Activated naive CD8-positive, alpha-beta T cell (primary cell): ENCODE results near the gene HIGD1A.

ENCODE experiments used
- H3K27ac Mint-ChIP-seq: one replicate; pipeline ENCODE4 v1.8.0; 2021; ENCODE audit warnings: mixed read lengths
- H3K27me3 Mint-ChIP-seq: one replicate; pipeline ENCODE4 v1.8.0; 2021; ENCODE audit warnings: mixed read lengths
- H3K36me3 Mint-ChIP-seq: one replicate; pipeline ENCODE4 v1.8.0; 2021; ENCODE audit warnings: mixed read lengths
- H3K4me1 Mint-ChIP-seq: one replicate; pipeline ENCODE4 v1.8.0; 2021; ENCODE audit warnings: low read depth, mixed read lengths
- H3K4me3 Mint-ChIP-seq: one replicate; pipeline ENCODE4 v1.8.0; 2021; ENCODE audit warnings: mild to moderate bottlenecking, mixed read lengths
- H3K9me3 Mint-ChIP-seq: one replicate; pipeline ENCODE4 v1.8.0; 2021; ENCODE audit warnings: low read depth, mixed read lengths

The HIGD1A gene

DNA sequence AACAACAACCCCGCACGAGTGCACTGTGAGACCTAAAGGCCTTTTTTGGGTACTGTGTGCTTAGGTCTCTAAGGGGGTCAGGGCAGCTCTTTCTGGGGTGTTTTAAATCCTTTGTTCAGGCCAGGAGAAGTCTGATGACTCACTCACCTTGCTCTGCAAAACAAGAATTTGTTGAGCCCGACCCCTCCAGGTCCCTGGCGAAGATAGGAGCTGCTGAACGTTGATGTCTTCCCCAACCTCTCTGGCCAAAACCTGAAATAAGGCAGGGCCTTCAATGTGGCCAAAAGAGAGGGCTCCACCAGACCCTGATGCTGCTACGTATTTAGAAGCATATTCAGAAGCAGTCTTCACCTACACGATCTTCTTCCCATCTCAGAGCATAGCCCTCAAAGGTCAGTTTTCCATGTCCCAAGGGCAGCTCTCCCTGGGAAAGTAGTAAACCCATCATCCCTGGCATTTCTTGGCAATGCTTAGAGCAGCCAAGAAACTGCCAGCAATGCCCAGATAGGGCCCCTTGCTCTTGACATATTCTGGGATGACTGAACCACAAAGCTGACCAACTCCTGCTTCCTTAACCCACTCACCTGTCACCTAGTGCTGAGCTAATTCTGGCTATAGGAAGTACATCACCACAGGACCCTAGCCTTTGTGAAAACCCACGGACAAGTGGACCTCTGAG lies 58.4 kb downstream of the HIGD1A start:
- Mint-ChIP-seq H3K27ac (no peak overlapping the region), H3K9me3 (no peaks in the 10 kb centered on the region), H3K4me1 (peaks cover 22% of the 10 kb centered on the region), H3K27me3 (no peaks in the 10 kb centered on the region), H3K4me3 (no peak overlapping the region), H3K36me3 (no peaks in the 10 kb centered on the region)

DNA sequence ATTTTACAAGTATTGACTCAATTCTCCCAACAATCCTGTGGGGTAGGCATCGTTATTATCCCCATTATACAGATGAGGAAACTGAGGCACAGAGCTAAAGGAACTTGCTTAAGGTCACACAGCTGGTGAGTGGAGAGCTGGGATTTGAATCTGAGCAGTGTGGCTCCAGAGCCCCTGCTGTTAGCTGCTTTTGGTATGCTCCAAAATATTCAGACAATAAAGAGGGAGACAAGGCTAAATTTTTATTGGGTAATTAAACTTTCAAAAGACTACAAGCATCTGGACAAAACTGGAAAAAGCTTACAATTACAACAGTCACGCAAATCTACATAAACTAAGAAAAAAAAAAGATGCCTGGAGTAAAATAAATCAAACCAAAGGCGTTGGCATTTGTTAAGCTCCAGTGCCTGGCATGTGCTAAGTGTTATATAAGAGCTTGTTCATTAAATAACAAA lies 59.0 kb downstream of the HIGD1A start:
- H3K9me3 Mint-ChIP-seq, result no peaks in the 10 kb centered on the region
- H3K4me1 Mint-ChIP-seq, result peaks cover 22% of the 10 kb centered on the region
- no peak overlapping the region for H3K4me3 Mint-ChIP-seq
- no peak overlapping the region for H3K27ac Mint-ChIP-seq
- H3K36me3 Mint-ChIP-seq, result no peaks in the 10 kb centered on the region
- H3K27me3 Mint-ChIP-seq, result no peaks in the 10 kb centered on the region

DNA sequence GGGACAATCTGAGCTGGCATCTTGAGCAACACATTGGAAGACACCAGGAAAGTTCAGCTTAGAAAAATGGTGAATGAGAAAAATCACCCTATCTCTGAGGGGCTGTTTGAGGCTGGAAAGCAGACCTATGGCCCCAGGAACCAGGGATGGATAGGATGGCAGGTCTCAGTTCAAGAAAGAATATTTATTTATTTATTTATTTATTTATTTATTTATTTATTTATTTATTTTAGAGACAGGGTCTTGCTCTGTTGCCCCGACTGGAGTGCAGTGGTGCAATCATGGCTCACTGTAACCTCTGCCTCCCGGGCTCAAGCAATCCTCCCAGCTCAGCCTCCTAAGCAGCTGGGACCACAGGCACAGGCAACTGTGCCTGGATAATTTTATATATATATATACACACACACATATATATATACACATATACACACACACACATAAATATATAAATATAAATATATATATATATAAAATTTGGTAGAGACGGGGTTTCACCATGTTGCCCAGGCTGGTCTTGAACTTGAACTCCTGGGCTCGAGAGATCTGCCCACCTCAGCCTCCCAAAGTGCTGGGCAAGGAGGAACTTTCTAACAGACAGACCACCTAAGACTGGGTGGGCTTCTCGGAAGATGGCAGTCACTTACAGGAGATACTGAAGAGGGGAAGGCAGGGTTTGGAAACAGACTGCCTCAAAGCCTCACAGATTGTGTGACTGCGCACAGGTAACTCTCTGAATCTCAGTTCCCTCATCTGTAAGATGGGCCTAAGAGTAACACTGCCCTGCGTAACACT lies 60.9 kb downstream of the HIGD1A start:
- H3K36me3 Mint-ChIP-seq, result no peaks in the 10 kb centered on the region
- peaks cover 16% of the 10 kb centered on the region for H3K4me1 Mint-ChIP-seq
- H3K27me3 Mint-ChIP-seq, result no peaks in the 10 kb centered on the region
- no peak overlapping the region for H3K4me3 Mint-ChIP-seq
- no peak overlapping the region for H3K27ac Mint-ChIP-seq
- H3K9me3 Mint-ChIP-seq, result no peaks in the 10 kb centered on the region

DNA sequence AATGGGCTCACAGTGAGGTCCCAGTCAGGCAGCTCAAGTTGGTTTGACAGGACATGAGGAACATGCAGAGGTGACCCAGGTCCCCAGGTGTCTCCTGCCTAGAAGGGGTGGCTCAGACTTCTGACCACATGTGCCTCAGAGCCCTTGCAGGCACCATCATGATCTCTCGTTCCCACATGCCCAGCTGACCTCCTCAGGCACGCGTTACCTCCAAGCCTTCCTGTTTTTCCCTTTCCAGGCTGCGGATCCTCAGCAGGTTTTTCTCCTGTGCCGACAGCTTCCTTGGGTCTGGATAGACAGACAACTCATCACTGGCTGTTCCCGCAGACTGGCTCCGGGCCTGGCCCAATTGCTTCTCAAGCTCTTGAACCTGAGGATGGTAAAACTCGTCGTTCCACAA lies 61.6 kb downstream of the HIGD1A start:
- Mint-ChIP-seq H3K4me1 (peaks cover 9% of the 10 kb centered on the region), H3K27ac (no peak overlapping the region)

DNA sequence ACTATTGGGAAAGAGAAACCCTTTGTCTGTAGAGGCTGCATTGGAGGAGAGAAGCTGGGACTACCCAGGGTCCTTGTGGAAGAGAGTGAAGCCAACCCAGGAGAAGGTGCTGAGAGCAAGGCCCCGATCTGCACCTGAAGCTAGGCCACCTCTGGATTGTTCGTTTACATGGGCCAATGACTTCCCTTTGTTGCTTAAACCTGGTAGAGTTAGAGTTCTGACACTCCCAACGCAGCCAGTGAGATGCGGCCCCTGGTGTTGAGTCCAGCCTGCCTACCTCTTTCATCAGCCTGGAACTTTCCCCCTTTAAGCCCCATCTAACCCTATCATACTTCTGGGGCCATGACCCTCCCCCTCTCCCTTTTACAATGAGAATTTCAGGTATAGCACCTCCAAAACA lies 62.0 kb downstream of the HIGD1A start:
- no peak overlapping the region for H3K4me3 Mint-ChIP-seq
- no peaks in the 10 kb centered on the region for H3K9me3 Mint-ChIP-seq
- H3K27ac Mint-ChIP-seq, result no peak overlapping the region
- H3K36me3 Mint-ChIP-seq, result no peaks in the 10 kb centered on the region
- H3K27me3 Mint-ChIP-seq, result no peaks in the 10 kb centered on the region
- peaks cover 5% of the 10 kb centered on the region for H3K4me1 Mint-ChIP-seq

More for the DNA sequence above, 61.6 kb downstream of the HIGD1A start:
- Mint-ChIP-seq H3K9me3 (no peaks in the 10 kb centered on the region), H3K27me3 (no peaks in the 10 kb centered on the region), H3K4me3 (no peak overlapping the region), H3K36me3 (no peaks in the 10 kb centered on the region)

DNA sequence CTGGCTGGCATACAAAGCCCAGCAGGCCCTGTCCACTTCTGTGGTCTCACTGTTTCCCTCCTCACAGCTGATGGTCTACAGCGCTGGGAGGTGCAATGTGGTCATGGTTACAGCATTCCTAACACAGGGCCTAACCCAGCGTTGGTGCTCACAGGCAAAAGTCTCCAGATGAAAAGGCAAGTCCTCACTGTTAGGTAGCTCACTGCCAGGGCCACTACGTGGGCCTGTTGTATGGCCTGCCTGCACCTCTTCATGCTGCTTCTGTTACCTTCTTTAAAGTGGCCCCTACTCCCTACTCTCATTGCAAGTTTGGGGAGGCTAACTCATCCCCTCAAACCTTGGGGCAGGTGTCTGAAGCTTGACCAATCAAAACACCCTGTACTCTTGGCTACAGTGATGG lies 62.5 kb downstream of the HIGD1A start:
- Mint-ChIP-seq H3K27ac (no peak overlapping the region), H3K36me3 (no peaks in the 10 kb centered on the region), H3K4me3 (no peak overlapping the region), H3K9me3 (no peaks in the 10 kb centered on the region), H3K4me1 (peaks cover 3% of the 10 kb centered on the region), H3K27me3 (no peaks in the 10 kb centered on the region)

DNA sequence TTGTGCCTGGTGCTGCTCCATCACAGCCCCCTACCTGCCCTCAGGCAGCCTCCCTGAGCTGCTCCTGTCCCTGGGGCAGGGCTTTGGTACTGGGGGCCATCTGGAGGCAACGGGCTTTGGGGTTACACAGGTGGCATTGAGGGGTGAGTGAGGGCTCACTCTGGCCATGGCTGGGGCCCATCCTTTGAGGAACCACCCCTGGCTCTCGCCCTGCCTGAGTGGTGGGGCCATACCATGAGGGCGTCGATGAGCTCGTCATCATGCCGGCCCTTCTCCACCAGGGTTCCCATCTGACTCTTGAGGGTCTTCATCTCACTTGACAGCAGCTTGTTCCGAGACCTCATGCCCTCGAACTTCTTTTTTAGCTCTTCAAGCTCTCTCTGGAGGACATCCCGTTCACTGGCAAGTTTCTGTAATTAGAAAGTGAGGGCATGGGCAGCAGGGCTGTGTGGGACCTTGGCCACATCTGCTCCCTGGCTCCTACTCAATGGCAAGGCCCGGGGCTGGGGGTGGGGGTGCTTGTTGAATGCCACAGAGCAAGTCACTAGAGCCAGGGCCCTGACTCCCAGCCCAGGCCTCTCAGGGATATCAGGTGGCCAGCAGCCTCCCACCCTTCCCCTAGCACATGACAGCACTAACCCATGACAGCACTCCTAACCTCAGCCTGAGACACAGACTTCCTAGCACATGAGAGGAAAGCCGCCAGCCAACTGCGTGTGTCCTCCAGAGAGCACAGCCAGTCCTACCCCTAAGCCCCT lies 64.7 kb downstream of the HIGD1A start:
- Mint-ChIP-seq H3K4me3 (no peak overlapping the region), H3K27me3 (no peaks in the 10 kb centered on the region), H3K4me1 (no peaks in the 10 kb centered on the region), H3K36me3 (no peaks in the 10 kb centered on the region), H3K27ac (no peak overlapping the region), H3K9me3 (no peaks in the 10 kb centered on the region)

DNA sequence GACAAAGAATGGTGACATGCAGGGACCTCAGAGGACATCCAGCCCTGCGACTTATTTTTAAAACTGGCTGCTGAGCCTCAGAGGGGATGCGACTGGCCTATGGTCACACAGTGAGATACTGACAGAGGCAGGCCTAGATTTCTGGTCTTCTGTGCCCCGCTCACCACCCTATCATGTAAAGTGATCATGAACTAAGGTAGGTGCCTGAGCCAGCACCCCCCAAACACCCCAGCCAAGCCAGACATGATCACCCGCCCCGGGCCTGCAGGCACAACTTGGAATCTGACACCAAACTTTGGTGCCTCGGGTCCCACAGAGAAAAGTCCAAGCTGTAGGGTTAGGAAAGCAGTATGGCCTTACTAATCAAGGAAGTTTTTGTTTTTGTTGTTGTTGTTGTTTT lies 67.8 kb downstream of the HIGD1A start:
- Mint-ChIP-seq H3K36me3 (no peaks in the 10 kb centered on the region), H3K27ac (no peak overlapping the region), H3K4me1 (no peaks in the 10 kb centered on the region), H3K4me3 (no peak overlapping the region), H3K9me3 (no peaks in the 10 kb centered on the region), H3K27me3 (no peaks in the 10 kb centered on the region)

DNA sequence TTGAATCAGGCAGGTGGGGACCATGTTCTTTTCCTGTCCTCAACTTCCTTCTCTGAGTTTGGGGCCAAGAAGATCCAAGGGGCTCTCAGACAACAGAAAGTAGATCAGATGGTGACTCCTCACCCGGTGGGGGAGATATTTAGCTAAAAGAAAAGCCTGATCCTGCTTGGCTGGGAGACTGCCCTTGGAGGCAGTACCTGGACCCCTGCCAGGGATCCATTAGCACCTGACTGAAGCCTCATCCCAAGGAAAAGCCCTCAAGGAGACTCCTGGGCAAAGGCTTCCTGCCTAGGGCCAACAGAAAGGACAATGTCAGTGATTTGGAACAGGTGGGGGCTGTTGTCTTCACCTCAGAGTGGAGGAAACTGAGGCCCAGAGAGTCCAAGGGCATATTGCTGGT lies 68.2 kb downstream of the HIGD1A start:
- Mint-ChIP-seq H3K4me3 (no peak overlapping the region), H3K4me1 (no peaks in the 10 kb centered on the region), H3K27ac (no peak overlapping the region), H3K9me3 (no peaks in the 10 kb centered on the region), H3K36me3 (no peaks in the 10 kb centered on the region), H3K27me3 (no peaks in the 10 kb centered on the region)

DNA sequence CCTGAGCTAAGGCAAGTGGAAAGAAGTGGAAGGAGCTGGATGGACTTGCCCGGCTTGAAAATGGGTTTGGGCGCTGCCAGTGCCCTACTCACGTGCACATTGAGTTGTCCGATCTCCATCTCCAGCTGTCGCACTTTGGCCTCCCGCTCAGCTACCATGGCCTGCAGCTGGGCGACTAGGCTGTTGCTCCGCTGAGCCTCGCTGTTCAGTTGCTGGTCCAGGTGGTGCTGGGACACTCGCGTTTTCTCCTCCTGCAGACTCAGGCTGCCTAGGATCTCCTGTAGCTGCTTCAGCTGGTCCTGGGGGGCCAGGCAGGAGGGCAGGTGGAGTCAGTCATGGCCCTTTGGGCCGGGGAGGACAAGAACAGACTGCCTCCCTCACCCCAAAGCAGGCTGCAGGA lies 68.7 kb downstream of the HIGD1A start:
- H3K4me3 Mint-ChIP-seq, result no peak overlapping the region
- H3K4me1 Mint-ChIP-seq, result no peaks in the 10 kb centered on the region
- H3K27ac Mint-ChIP-seq, result no peak overlapping the region
- H3K36me3 Mint-ChIP-seq, result no peaks in the 10 kb centered on the region
- no peaks in the 10 kb centered on the region for H3K9me3 Mint-ChIP-seq
- no peaks in the 10 kb centered on the region for H3K27me3 Mint-ChIP-seq

DNA sequence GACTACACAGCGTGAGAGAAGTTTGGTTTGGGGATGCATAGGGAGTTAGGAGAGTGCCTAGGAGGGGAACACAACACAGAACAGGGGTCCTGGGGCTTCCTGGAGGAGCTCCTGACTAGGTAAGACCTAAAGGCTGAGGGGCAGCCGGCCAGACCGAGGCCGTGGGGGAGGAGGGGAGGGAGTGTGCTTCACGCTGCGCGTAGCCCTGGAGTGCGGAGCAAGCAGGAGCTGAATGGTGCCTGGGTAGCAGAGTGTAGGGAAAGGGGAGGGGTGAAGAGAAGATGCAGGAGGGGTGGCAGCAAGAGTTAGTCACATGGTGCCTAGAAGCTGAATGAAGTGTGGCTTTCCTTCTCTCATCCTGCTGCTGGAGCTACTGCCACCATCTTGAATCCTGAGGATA lies 69.3 kb downstream of the HIGD1A start:
- no peaks in the 10 kb centered on the region for H3K27me3 Mint-ChIP-seq
- no peak overlapping the region for H3K4me3 Mint-ChIP-seq
- no peaks in the 10 kb centered on the region for H3K4me1 Mint-ChIP-seq
- H3K9me3 Mint-ChIP-seq, result no peaks in the 10 kb centered on the region
- H3K36me3 Mint-ChIP-seq, result no peaks in the 10 kb centered on the region
- H3K27ac Mint-ChIP-seq, result no peak overlapping the region

DNA sequence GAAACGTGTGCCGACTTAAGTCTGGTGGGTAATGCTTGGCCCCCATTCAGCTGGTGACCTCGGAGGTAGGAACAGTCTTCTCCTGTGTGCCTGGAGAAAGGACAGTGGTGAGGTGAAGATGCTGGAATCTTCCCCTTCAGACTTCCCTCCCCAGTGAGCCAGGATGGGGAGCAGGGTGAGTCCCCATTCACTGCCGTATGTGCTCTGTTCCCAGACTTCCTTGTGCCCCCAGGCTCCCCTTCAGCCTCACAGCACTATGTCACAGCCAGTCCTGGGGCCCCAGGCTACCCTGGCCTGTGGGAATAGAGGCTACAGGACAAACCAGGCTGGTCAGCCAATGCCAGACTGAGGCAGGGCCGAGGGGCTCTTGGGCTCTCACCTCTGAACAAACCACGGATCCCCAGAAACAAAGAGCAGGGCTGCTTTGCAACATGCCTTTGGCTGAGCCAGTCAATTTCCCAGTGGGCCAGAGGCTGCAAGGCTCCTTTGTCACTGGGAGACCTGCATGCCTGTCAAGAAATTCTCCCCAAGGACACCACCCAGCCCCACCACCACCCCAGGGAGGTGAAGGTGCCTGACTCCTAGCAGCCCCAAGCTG lies 69.9 kb downstream of the HIGD1A start:
- no peak overlapping the region for H3K27ac Mint-ChIP-seq
- H3K4me1 Mint-ChIP-seq, result no peaks in the 10 kb centered on the region
- H3K36me3 Mint-ChIP-seq, result no peaks in the 10 kb centered on the region
- no peaks in the 10 kb centered on the region for H3K27me3 Mint-ChIP-seq
- no peaks in the 10 kb centered on the region for H3K9me3 Mint-ChIP-seq
- H3K4me3 Mint-ChIP-seq, result no peak overlapping the region

DNA sequence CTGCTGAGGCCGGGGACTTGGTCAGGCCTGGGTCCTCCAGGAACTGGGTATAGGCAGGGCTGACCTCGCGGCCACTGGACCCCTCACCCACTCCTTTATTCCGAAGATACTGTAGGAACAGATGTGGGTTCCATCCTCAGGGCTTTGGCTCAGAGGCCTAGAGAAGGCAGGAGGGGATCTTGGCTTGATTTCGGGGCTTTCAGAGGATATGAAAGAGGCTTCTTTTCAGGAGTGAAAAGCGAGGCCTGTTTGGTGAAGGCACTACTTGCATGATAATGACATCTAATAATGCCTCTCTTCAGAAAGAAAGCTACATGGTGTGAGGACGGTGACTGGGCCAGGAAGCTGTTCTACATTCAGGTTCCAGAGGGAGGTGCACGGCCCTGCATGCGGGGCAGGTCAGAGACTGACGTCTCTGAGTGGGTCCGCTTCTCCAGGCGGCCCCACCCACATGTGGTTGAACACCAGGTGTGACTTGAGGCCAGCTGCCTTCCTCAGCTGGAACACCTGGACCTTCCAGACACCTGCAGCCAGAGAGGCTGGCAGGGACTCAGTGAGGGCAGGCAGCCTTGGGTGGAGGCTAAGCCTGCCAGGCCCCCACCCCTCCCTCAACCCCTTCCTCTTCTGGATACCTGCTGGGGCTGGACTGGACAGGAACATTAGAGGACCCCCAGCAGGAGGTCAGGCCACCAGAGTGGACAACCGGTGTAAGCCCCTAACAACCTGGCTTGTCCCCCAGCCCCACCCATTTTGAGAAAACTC lies 70.6 kb downstream of the HIGD1A start:
- no peaks in the 10 kb centered on the region for H3K27me3 Mint-ChIP-seq
- no peak overlapping the region for H3K27ac Mint-ChIP-seq
- no peaks in the 10 kb centered on the region for H3K36me3 Mint-ChIP-seq
- H3K9me3 Mint-ChIP-seq, result no peaks in the 10 kb centered on the region
- no peaks in the 10 kb centered on the region for H3K4me1 Mint-ChIP-seq
- H3K4me3 Mint-ChIP-seq, result no peak overlapping the region
